Fibroblast of lung (primary cell): ENCODE results near the gene METTL22. TPM values are rescaled to one million over a fixed set of nuclear protein-coding genes. Genes with fewer than 3 reads are reported as not detected.

Experiments used
- DNase-seq, 2 donors: peaks; one replicate each; pipeline versions ENCODE4 v3.0.0 to v3.0.0-alpha.2; 2010; ENCODE audit warnings: low read depth in 2 of 2
- H2AFZ ChIP-seq: 2 replicates; pipeline ENCODE4 v1.5.1; 2012; ENCODE audit warnings: low read length, control low read depth, inconsistent platforms
- H3K27ac ChIP-seq: 2 replicates; pipeline ENCODE4 v1.5.1; 2011; ENCODE audit warnings: low read length, control low read depth; ENCODE audit not compliant: insufficient read depth
- H3K27me3 ChIP-seq: 2 replicates; pipeline ENCODE4 v1.5.1; 2011; ENCODE audit warnings: mild to moderate bottlenecking, low read length; ENCODE audit not compliant: control insufficient read depth, insufficient read depth
- H3K36me3 ChIP-seq: 2 replicates; pipeline ENCODE4 v1.5.1; 2011; ENCODE audit warnings: low read length; ENCODE audit not compliant: control insufficient read depth, insufficient read depth
- H3K4me1 ChIP-seq: 2 replicates; pipeline ENCODE4 v1.5.1; 2011; ENCODE audit warnings: low read length; ENCODE audit not compliant: control insufficient read depth, insufficient read depth; ENCODE audit errors: extremely low read depth
- H3K4me2 ChIP-seq: 2 replicates; pipeline ENCODE4 v1.5.1; 2011; ENCODE audit warnings: low read length, control low read depth; ENCODE audit not compliant: insufficient read depth; ENCODE audit errors: extremely low read depth
- H3K4me3 ChIP-seq, 4 experiments: fragments of 200-600 bp in 1 of 4; sonication (generic) in 1 of 4; replicated peaks in 1 of 4; 2 replicates each; pipeline ENCODE4 v1.5.1; 2011 to 2016; ENCODE audit warnings: low read length in 4 of 4, low read depth in 3 of 4, mild to moderate bottlenecking in 3 of 4, control low read depth in 2 of 4, inconsistent platforms in 1 of 4, mixed read lengths in 1 of 4; ENCODE audit not compliant: insufficient read depth in 1 of 4; ENCODE audit errors: control extremely low read depth in 1 of 4
- H3K79me2 ChIP-seq: 2 replicates; pipeline ENCODE4 v1.5.1; 2012; ENCODE audit warnings: mild to moderate bottlenecking, low read length, inconsistent platforms; ENCODE audit not compliant: control insufficient read depth, insufficient read depth
- H3K9ac ChIP-seq: 2 replicates; pipeline ENCODE4 v1.5.1; 2011; ENCODE audit warnings: mild to moderate bottlenecking, low read length, control low read depth; ENCODE audit not compliant: insufficient read depth
- H3K9me3 ChIP-seq: 2 replicates; pipeline ENCODE4 v1.5.1; 2012; ENCODE audit warnings: low read depth, low read length; ENCODE audit not compliant: control insufficient read depth, insufficient read depth
- H4K20me1 ChIP-seq: 2 replicates; pipeline ENCODE4 v1.5.1; 2011; ENCODE audit warnings: low read length; ENCODE audit not compliant: control insufficient read depth, insufficient read depth; ENCODE audit errors: extremely low read depth
- EZH2 ChIP-seq: IDR thresholded peaks from 2 replicates; pipeline ENCODE4 v1.5.1; 2012; ENCODE audit warnings: low read length, control low read depth, mild to moderate bottlenecking; ENCODE audit errors: missing control alignments
- polyA plus RNA-seq, 2 donors: library from polyadenylated mRNA; depleted of rRNA in 1 of 2; stranded (reverse) in 1 of 2; unstranded in 1 of 2; fragments of >200 nt; gene quantifications; 2 replicates each; pipeline ENCODE4 v1.2.1, GENCODE V29; 2011 to 2012; ENCODE audit warnings: missing spikeins in 1 of 2
- total RNA-seq: library from RNA; depleted of rRNA; stranded (reverse); fragments of >200 nt; gene quantifications from 2 replicates; pipeline ENCODE4 v1.2.1, GENCODE V29; 2014
- TF ChIP-seq, protein P1 (sequence below), 2 donors: IDR thresholded peaks in 1 of 2; conservative IDR thresholded peaks in 1 of 2; 1 replicate in 1 of 2; 2 replicates in 1 of 2; pipeline ENCODE4 v1.5.1; 2011 to 2012; ENCODE audit warnings: low read length in 2 of 2, control low read depth in 1 of 2, inconsistent platforms in 1 of 2, low read depth in 1 of 2, mild to moderate bottlenecking in 1 of 2

The METTL22 gene
- total and polyA plus RNA-seq, 2 donors (not counting 1 experiment from before 2014, with no cell fraction given), result 27.4 to 30.8 TPM

DNA sequence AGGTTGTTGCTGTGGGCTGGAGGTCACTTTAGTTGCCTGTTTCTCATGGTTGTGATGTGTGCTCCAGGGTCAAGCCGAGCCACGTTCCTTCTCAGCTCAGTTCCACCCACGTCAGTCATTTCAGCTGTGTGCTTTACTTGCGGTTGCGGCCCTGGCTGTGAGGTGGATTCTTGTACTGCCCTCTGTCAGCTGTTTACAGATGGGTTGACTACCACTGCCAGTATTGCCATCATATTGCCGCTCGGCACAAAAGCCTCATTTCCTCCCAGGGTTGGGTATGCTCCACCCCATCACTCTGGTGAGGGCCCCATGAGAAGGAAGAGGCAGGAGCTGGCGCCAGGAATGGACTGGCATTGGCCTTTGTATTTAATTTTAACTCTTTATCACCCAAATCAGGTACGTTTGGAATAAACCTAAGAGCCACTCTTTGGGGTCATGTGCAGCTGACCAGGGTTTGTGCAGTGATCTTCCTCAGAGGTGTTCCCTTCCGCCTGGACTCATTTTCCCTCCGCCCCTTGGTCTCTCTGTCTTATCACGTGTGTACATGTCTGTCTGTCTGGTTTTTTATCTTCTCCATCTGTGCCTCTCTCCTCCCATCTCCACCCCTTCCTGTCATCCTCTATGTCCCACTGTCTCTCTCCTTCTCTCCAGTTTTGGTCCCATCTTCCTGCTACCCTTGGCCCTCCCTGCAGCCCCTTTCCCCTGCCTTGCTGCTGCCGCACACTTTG is 25.0 kb downstream of the METTL22 start:
- DNase-seq, result no peak
- H3K4me2 ChIP-seq, result no peak overlapping the region

DNA sequence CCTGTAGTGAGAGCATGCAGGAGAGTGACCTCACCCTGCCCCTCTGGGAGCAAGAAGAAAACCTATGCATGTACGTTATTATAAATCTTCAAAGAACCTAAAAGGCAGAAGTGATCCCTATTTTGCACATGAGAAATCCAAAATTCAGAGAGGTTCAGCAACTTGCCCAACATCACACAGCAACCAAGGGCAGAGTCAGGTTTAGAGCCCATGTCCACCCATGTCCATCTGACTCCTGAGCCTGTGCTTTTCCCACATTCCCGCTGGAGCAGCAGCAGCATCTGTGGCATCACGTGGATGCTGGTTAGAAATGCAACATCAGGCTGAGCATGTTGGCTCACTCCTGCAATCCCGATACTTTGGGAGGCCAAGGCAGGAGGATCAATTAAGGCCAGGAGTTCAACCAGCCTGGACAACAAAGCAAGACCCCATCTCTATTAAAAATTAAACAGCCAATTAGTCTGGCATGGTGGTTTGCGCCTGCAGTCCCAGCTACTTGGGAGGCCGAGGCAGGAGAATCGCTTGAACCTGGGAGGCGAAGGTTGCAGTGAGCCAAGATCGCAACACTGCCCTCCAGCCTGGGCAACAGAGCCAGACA is 26.3 kb downstream of the METTL22 start:
- no peaks in the 10 kb centered on the region for H3K79me2 ChIP-seq
- H3K4me1 ChIP-seq, result no peaks in the 10 kb centered on the region
- no peaks in the 10 kb centered on the region for H4K20me1 ChIP-seq
- DNase-seq, result no peak
- no peak overlapping the region for H3K4me3 ChIP-seq
- H3K9ac ChIP-seq, result no peak overlapping the region
- H3K9me3 ChIP-seq, result no peaks in the 10 kb centered on the region
- no peak overlapping the region for H2AFZ ChIP-seq
- H3K27me3 ChIP-seq, result no peaks in the 10 kb centered on the region
- no peak overlapping the region for H3K27ac ChIP-seq
- H3K4me2 ChIP-seq, result no peak overlapping the region
- H3K36me3 ChIP-seq, result peaks cover 22% of the 10 kb centered on the region
- TF ChIP-seq, protein P1, sequence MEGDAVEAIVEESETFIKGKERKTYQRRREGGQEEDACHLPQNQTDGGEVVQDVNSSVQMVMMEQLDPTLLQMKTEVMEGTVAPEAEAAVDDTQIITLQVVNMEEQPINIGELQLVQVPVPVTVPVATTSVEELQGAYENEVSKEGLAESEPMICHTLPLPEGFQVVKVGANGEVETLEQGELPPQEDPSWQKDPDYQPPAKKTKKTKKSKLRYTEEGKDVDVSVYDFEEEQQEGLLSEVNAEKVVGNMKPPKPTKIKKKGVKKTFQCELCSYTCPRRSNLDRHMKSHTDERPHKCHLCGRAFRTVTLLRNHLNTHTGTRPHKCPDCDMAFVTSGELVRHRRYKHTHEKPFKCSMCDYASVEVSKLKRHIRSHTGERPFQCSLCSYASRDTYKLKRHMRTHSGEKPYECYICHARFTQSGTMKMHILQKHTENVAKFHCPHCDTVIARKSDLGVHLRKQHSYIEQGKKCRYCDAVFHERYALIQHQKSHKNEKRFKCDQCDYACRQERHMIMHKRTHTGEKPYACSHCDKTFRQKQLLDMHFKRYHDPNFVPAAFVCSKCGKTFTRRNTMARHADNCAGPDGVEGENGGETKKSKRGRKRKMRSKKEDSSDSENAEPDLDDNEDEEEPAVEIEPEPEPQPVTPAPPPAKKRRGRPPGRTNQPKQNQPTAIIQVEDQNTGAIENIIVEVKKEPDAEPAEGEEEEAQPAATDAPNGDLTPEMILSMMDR (conservative IDR thresholded peaks at IDR 0.05 in 1 of 2, IDR thresholded peaks at IDR 0.05 in 1 of 2; ENCODE audit: low read depth in 1 of 2, low read length in 2 of 2), result no peak
- no peak for TF ChIP-seq EZH2

More for the DNA sequence above, 25.0 kb downstream of the METTL22 start:
- Histone ChIP-seq H3K9ac (no peak overlapping the region), H3K27me3 (no peaks in the 10 kb centered on the region), H3K4me1 (no peaks in the 10 kb centered on the region), H4K20me1 (no peaks in the 10 kb centered on the region), H2AFZ (no peak overlapping the region), H3K4me3 (no peak overlapping the region), H3K79me2 (no peaks in the 10 kb centered on the region), H3K36me3 (peaks cover 27% of the 10 kb centered on the region), H3K27ac (no peak overlapping the region), H3K9me3 (no peaks in the 10 kb centered on the region)
- TF ChIP-seq, protein P1 (conservative IDR thresholded peaks at IDR 0.05 in 1 of 2, IDR thresholded peaks at IDR 0.05 in 1 of 2; ENCODE audit: low read depth in 1 of 2, low read length in 2 of 2), result no peak
- no peak for TF ChIP-seq EZH2

DNA sequence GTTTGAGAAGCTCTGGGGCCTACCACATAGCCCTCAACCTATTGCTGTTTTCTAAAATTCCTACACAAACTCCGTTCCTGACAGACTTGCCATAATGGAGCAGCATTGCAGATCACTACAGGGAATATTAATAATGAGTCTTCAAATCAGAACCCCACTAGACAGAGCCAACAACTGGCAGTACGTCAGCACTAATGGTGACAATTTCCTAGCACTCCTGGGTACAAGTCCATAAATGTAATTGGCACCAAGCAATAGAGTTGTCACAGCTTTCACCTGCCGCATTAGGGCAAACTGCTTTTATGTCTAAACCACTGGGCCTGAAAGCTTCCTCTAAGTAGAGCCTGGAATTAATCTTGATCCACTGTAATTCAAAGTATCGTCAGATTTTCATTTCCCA is 27.4 kb downstream of the METTL22 start:
- no peak for DNase-seq
- Histone ChIP-seq H3K4me1 (no peaks in the 10 kb centered on the region), H3K4me3 (no peak overlapping the region), H3K79me2 (no peaks in the 10 kb centered on the region), H3K9ac (no peak overlapping the region), H4K20me1 (no peaks in the 10 kb centered on the region), H2AFZ (no peak overlapping the region), H3K9me3 (no peaks in the 10 kb centered on the region), H3K4me2 (no peak overlapping the region), H3K27ac (no peak overlapping the region), H3K36me3 (peaks cover 20% of the 10 kb centered on the region), H3K27me3 (no peaks in the 10 kb centered on the region)
- TF ChIP-seq EZH2, result no peak
- TF ChIP-seq, protein P1 (conservative IDR thresholded peaks at IDR 0.05 in 1 of 2, IDR thresholded peaks at IDR 0.05 in 1 of 2; ENCODE audit: low read depth in 1 of 2, low read length in 2 of 2), result no peak
